ENCODE data around the gene DPP6.
"Not testable (repeated sequence)": the region's sequence is repeated elsewhere in the genome, so short reads cannot be mapped to it uniquely, and the experiment has no call there.

Gene DPP6

GRCh38 chr7:154078523-154078922, 26.3 kb downstream of the DPP6 start:
- DNase-seq, result not testable (repeated sequence)

GRCh38 chr7:154080249-154080648, 28.1 kb downstream of the DPP6 start:
- not testable (repeated sequence) for DNase-seq

- peak in 1 of 2 donors; percentile 2 for DNase-seq
Measured at GRCh38 chr7:154087037-154087725, 35.0 kb downstream of the DPP6 start.

DNA sequence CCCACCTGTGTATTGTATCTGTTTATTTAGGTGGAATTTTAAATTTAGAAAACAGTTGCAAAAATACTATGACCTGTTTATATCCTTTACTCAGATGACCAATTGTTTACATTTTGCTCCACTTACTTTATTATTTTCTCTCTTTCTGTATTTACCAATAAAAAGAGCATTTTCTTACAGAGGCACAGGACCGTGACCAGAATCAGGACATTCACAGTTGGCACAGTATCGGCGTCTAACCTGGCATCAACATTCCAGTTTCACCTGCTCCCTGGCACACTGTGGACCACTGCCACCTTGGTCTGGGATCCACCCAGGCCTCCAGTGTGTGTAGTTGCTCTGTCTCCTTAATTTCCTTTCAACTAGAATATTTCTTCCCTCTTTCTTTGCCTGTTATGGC, 39.9 kb downstream of the DPP6 start:
- DNase-seq, result not testable (repeated sequence)

- not testable (repeated sequence) for DNase-seq
Measured at GRCh38 chr7:154095201-154095600, 43.0 kb downstream of the DPP6 start.

GRCh38 chr7:154105063-154105462, 52.9 kb downstream of the DPP6 start:
- DNase-seq, result not testable (repeated sequence)

DNA sequence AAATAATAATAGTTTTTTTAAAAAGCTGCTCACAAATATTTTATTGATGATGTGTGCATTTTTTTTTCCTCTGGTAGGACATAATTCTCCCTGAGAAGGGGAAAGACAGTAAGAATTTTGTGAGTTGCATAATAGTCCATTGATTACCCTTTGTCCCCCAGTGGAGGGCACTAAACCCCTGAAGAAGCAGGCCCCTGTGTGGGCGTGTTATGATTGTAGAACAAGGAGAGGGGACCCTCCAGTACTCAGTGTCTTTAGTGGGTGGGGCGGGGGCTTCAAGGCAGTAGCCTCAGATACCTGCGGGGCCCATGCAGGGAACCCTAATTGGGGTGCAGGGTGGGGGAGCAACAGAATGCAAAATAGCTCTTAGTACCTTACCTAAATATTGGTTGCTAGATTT, 57.4 kb downstream of the DPP6 start:
- DNase-seq, result not testable (repeated sequence)

- not testable (repeated sequence) for DNase-seq
Measured at GRCh38 chr7:154113732-154114351, 61.6 kb downstream of the DPP6 start.

GRCh38 chr7:154117411-154118390, 65.5 kb downstream of the DPP6 start:
- not testable (repeated sequence) for DNase-seq

DNA sequence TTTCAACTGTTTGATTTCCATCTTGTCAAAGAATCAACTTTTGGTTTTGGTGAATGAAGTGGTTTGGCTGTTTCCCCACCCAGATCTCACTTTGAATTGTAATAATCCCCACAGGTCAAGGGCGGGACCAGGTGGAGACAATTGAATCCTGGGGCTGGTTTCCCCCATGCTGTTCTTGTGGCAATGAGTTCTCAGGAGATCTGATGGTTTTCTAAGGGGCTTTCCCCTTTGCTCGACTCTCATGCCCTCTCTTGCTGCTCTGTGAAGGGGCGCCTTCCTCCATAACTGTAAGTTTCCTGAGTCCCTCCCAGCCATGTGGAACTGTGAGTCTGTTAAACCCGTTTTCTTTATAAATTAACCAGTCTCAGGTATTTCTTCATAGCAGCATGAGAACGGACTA, 68.6 kb downstream of the DPP6 start:
- not testable (repeated sequence) for DNase-seq

DNA sequence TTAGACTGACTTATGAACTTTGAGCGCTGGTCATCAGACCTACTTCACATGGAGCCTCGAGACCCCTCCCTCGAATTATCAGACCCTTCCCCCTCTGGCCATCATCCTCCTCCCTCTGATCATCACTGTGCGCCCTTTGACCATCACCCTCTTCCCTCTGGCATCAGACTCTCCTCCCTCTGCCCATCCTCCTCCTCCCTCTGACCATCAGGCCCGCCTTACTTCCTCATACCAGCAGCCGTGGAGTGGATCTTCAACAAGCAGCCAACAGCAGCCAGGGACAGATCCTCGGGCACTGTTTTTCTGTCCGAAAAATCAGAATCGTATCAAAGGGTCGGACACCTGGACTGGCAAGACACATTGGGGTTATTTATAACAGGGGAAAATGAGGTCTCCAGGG, 70.5 kb downstream of the DPP6 start:
- DNase-seq, result not testable (repeated sequence)

GRCh38 chr7:154123397-154123796, 71.2 kb downstream of the DPP6 start:
- DNase-seq, result not testable (repeated sequence)

- not testable (repeated sequence) for DNase-seq
Measured at GRCh38 chr7:154129142-154129541, 76.9 kb downstream of the DPP6 start.

DNA sequence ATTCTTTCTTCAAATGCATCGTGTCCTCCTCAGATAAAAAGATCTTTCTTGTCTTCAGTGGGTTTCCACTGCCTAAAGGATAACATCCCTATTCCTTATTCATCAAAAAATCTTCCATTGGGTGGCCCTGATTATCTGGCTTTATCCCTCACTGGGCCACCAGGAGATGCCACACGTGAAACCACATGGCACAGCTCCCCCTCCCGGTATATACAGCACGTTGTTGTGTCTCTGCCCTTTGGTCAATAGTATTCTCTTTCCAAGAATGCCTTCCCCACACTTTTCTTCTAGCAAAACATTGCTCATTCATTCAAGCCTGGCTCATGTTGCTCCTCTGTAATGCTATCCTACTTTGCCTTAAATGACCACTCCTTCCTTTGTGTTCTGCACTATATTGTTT, 80.4 kb downstream of the DPP6 start:
- not testable (repeated sequence) for DNase-seq

- DNase-seq, result not testable (repeated sequence)
Measured at GRCh38 chr7:154133703-154134277, 81.6 kb downstream of the DPP6 start.

- not testable (repeated sequence) for DNase-seq
Measured at GRCh38 chr7:154134698-154135097, 82.5 kb downstream of the DPP6 start.

DNA sequence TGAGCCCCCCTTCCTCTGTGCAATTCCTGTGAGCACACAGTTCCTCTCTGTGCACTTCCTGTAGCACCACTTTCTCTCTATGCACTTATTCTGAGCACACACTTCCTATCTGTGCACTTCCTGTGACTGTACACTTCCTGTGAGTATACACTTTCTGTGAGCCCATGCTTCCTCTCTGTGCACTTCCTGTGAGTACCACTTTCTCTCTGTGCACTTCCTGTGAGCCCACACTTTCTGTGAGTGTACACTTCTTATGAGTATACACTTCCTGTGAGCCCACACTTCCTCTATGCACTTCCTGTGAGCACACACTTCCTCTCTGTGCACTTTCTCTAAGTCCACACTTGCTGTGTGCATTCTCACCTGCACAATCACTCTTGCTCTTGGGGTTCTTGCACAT, 83.4 kb downstream of the DPP6 start:
- DNase-seq, result not testable (repeated sequence)

- DNase-seq, result not testable (repeated sequence)
Measured at GRCh38 chr7:154145922-154146706, 93.9 kb downstream of the DPP6 start.

GRCh38 chr7:154146707-154147038, 94.5 kb downstream of the DPP6 start:
- DNase-seq, result not testable (repeated sequence)

DNA sequence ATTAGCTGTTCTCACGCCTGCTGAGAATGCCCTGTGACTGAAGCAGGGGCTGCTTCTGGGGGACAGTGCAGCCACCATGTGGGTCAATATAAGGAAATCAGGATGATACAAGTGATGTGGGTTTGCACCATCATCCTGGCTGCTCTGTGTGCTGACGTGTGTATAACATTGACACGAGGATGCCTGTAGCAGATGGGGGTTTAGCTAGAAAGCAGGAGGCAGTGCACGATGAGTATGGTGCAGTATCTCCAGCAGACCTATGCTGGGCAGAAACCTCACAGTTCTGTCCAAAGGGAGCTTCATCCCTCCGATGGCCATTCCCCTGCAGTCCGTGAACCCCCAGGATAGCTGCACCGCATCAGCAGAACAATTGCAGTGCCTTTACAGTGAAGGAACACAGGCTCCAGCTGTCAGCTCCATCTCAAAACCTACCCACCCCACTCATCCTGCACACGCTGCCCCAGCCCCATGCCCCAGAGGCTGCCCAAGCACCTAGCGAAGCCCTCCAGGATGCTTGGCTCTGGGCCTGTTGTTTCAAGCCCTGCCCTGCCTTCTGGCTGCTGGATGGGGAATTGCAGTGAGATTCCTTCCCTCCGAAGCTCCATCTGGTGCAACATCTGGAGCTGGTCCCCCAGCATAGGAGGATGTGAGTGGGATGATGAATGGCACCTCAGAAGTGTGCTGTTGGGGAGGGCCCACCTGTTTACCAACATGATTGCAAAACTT, 96.8 kb downstream of the DPP6 start:
- not testable (repeated sequence) for DNase-seq

GRCh38 chr7:154150656-154151055, 98.5 kb downstream of the DPP6 start:
- DNase-seq, result not testable (repeated sequence)
